ENCODE results near the gene RWDD4.
"Not testable (repeated sequence)": the region's sequence is repeated elsewhere in the genome, so short reads cannot be mapped to it uniquely, and the experiment has no call there.

Gene RWDD4

GRCh38 chr4:183635321-183635720, 23.7 kb downstream of the RWDD4 start:
- no peak for FAIRE-seq

GRCh38 chr4:183633476-183634400, 25.2 kb downstream of the RWDD4 start:
- no peak for FAIRE-seq

- no peak for FAIRE-seq
Measured at GRCh38 chr4:183632689-183633088, 26.3 kb downstream of the RWDD4 start.

GRCh38 chr4:183631577-183632198, 27.3 kb downstream of the RWDD4 start:
- no peak for FAIRE-seq

GRCh38 chr4:183627979-183628588, 30.9 kb downstream of the RWDD4 start:
- FAIRE-seq = no peak

- not testable (repeated sequence) for FAIRE-seq
Measured at GRCh38 chr4:183627286-183627685, 31.7 kb downstream of the RWDD4 start.

- no peak for FAIRE-seq
Measured at GRCh38 chr4:183626168-183626567, 32.8 kb downstream of the RWDD4 start.

GRCh38 chr4:183624548-183624947, 34.4 kb downstream of the RWDD4 start:
- FAIRE-seq = no peak

- no peak for FAIRE-seq
Measured at GRCh38 chr4:183621875-183622274, 37.1 kb downstream of the RWDD4 start.

GRCh38 chr4:183620421-183620820, 38.6 kb downstream of the RWDD4 start:
- no peak for FAIRE-seq

- FAIRE-seq = no peak
Measured at GRCh38 chr4:183618681-183619080, 40.3 kb downstream of the RWDD4 start.

- no peak for FAIRE-seq
Measured at GRCh38 chr4:183617075-183617474, 41.9 kb downstream of the RWDD4 start.

- FAIRE-seq = no peak
Measured at GRCh38 chr4:183612329-183613250, 46.4 kb downstream of the RWDD4 start.

- FAIRE-seq = no peak
Measured at GRCh38 chr4:183611210-183611830, 47.7 kb downstream of the RWDD4 start.

GRCh38 chr4:183610613-183611012, 48.4 kb downstream of the RWDD4 start:
- FAIRE-seq = no peak

GRCh38 chr4:183610033-183610432, 49.0 kb downstream of the RWDD4 start:
- FAIRE-seq = no peak

- no peak for FAIRE-seq
Measured at GRCh38 chr4:183609151-183609550, 49.8 kb downstream of the RWDD4 start.

GRCh38 chr4:183607894-183608293, 51.1 kb downstream of the RWDD4 start:
- FAIRE-seq = no peak

- no peak for FAIRE-seq
Measured at GRCh38 chr4:183602557-183603027, 56.4 kb downstream of the RWDD4 start.

GRCh38 chr4:183601381-183601780, 57.6 kb downstream of the RWDD4 start:
- FAIRE-seq = no peak

GRCh38 chr4:183600189-183600685, 58.7 kb downstream of the RWDD4 start:
- FAIRE-seq = no peak

- no peak for FAIRE-seq
Measured at GRCh38 chr4:183599690-183600089, 59.3 kb downstream of the RWDD4 start.

All from colon (tissue), 2 donors.